Colonic mucosa (tissue), 4 donors: ENCODE data around the gene ESRRG. TPM values are rescaled to one million over a fixed set of nuclear protein-coding genes. Genes with fewer than 3 reads are reported as not detected.

Experiments
- DNase-seq: peaks from one replicate; pipeline ENCODE4 v3.0.0-alpha.2; 2020
- H3K27ac ChIP-seq: fragments of 200-600 bp; one replicate; pipeline ENCODE4 v1.8.0; 2021
- H3K27me3 ChIP-seq: fragments of 200-600 bp; one replicate; pipeline ENCODE4 v1.8.0; 2021
- H3K36me3 ChIP-seq: fragments of 200-600 bp; one replicate; pipeline ENCODE4 v1.8.0; 2021
- H3K4me1 ChIP-seq: fragments of 200-600 bp; one replicate; pipeline ENCODE4 v1.8.0; 2021; ENCODE audit warnings: mild to moderate bottlenecking
- H3K4me3 ChIP-seq: fragments of 200-600 bp; one replicate; pipeline ENCODE4 v1.8.0; 2021
- H3K9ac ChIP-seq, 2 donors: one replicate each; pipeline ENCODE4 v1.7.0; 2013; ENCODE audit warnings: control low read depth in 2 of 2, low read depth in 2 of 2, low read length in 2 of 2
- H3K9me3 ChIP-seq: fragments of 200-600 bp; one replicate; pipeline ENCODE4 v1.8.0; 2021
- intact Hi-C: fragments of 100-400 bp; cut with DNase I; formaldehyde crosslinking; loops from one replicate; pipeline ENCODE4 v1.14.1; 2022
- total RNA-seq, 2 donors: library from RNA; stranded (reverse); fragmentation: NEBNext Ultra II Directional in 1 of 2; extraction: Animal tissue kit (Norgen Biotek cat#: 25700) in 1 of 2; gene quantifications; one replicate each; pipeline ENCODE4 v1.2.1, GENCODE V29; 2021
- TF ChIP-seq, protein P1 (sequence below): fragments of 200-600 bp; IDR thresholded peaks from one replicate; pipeline ENCODE4 v1.8.0; 2022; ENCODE audit warnings: antibody characterized with exemption, mild to moderate bottlenecking
- donor health status: healthy.
- donor health status: DM: no; HTN: no; CAD: no.
- donor health status: DM: no; HTN: no; CAD: no.

The ESRRG gene
- total RNA-seq, 2 donors from 2014 or later = 0.10 to 0.27 TPM

DNA sequence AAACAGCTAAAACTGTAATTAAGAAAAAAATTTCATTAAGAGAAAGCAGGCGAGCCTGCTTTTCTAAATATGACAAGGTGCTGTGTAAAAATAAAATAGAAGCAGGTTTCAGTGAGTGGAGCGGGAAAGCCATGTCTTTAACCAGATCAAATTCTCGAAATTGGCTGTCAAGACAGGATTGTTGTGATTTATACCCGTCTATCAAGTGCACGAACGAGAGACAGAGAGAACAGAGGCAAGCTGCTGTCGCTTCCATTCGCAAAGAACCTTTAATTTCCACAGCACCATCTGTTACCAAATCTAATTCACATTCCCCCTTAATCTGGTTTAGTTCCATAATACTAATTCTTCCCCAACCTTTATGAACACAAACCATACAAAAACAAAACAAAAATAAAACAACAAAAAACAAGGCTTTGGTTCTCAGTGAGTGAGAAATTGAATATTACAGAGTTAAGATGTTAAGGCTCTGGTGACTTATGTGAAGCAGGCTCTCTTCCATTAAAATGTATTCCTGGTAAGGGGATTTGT, 35.0 kb downstream of the ESRRG start:
- intact Hi-C loops = no loop called here

DNA sequence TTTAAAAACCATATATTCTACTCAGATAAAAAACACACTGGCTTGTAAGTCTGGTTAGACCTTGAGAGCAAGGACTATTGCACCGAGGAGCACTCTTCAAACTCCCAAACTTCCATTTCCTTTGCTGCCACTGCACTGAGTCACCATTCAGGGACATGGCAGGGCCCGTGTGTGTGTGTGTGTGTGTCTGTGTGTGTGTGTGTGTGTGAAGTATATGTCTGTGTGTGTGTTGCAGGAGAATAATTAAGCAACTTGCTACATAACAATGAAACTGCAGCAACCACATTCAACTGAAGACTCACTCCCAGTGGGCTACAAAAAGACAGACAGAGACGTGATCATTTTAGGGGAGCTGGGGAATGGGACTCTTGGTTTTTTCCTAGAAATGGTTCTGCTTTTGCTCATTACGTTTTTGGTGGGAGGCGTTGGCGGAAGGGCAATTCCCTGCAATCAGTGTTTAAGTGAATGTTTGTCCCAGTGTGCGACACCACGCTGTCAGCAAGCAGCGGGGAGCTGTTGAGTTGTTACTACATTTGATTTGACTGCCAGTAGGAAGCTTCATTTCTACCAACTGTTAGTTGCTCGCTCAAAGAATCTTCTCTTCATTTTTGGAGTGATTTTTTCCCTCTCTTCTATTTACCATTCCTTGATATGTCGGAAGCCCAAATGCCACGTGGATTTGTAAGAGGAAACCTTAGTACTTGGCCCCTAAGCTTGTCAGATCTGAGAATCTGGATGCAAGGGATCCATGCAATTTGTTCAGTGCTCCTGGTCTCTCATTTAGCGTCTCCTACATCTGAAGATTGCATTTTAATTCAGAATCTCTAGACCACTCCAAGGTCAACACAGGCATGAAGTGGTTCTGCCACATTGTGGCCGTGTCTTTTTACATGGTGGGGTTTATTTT, 36.1 kb downstream of the ESRRG start:
- no peak overlapping the region for H3K27ac ChIP-seq
- intact Hi-C loops = no loop called here
- H3K4me1 ChIP-seq = no peaks in the 10 kb centered on the region
- H3K27me3 ChIP-seq = no peaks in the 10 kb centered on the region
- no peaks in the 10 kb centered on the region for H3K36me3 ChIP-seq
- TF ChIP-seq, protein P1, sequence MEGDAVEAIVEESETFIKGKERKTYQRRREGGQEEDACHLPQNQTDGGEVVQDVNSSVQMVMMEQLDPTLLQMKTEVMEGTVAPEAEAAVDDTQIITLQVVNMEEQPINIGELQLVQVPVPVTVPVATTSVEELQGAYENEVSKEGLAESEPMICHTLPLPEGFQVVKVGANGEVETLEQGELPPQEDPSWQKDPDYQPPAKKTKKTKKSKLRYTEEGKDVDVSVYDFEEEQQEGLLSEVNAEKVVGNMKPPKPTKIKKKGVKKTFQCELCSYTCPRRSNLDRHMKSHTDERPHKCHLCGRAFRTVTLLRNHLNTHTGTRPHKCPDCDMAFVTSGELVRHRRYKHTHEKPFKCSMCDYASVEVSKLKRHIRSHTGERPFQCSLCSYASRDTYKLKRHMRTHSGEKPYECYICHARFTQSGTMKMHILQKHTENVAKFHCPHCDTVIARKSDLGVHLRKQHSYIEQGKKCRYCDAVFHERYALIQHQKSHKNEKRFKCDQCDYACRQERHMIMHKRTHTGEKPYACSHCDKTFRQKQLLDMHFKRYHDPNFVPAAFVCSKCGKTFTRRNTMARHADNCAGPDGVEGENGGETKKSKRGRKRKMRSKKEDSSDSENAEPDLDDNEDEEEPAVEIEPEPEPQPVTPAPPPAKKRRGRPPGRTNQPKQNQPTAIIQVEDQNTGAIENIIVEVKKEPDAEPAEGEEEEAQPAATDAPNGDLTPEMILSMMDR = no peak
- no peak overlapping the region for H3K4me3 ChIP-seq
- H3K9me3 ChIP-seq = no peaks in the 10 kb centered on the region
- no peak overlapping the region for H3K9ac ChIP-seq
- no peak for DNase-seq

More for the DNA sequence above, 35.0 kb downstream of the ESRRG start:
- Histone ChIP-seq H3K27me3 (no peaks in the 10 kb centered on the region), H3K9me3 (no peaks in the 10 kb centered on the region), H3K4me3 (no peak overlapping the region), H3K27ac (no peak overlapping the region), H3K9ac (no peak overlapping the region), H3K4me1 (no peaks in the 10 kb centered on the region), H3K36me3 (no peaks in the 10 kb centered on the region)
- DNase-seq = no peak
- TF ChIP-seq, protein P1 = no peak

DNA sequence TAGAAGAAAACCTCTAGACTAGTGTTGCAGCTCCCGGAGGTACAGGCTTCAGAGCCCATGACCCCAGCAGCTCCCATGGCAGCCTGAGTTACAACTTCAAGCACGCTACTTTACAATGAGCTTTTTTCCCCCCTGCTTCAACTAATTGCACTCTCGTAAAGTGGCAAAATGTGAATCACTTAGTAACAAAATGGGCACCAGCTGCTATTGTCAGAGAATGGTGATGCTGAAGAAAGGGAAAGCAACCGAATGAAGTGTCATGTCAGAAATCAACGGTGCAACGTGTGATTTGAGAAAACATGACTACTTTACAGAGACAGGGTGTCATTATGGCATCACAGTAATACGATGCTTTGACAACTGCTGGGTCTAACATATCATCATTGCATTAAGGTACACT, 40.5 kb downstream of the ESRRG start:
- DNase-seq = no peak
- no peaks in the 10 kb centered on the region for H3K36me3 ChIP-seq
- H3K27ac ChIP-seq = no peak overlapping the region
- no peaks in the 10 kb centered on the region for H3K4me1 ChIP-seq
- intact Hi-C loops = no loop called here
- H3K9ac ChIP-seq = no peak overlapping the region
- H3K9me3 ChIP-seq = no peaks in the 10 kb centered on the region
- no peak overlapping the region for H3K4me3 ChIP-seq
- H3K27me3 ChIP-seq = no peaks in the 10 kb centered on the region
- TF ChIP-seq, protein P1 = no peak

DNA sequence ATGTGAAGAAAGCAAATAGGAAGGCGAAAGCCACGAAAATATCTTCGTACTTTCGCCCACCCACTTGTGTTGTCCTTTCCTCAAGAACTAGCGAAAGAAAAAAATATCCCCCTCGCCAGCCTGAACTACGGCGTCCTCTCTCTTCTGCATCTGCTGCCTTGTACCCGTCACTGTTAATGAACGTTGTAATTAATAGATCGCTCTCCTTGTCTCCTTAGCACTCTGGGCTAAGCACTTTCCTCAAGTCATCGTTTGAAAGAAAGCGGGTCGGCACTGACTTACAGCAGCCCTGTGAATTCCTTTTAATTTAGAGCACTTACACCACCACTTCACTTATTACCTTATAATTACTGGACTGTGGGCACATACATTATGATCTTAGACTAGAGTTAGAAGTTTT, 44.1 kb downstream of the ESRRG start:
- Histone ChIP-seq H3K4me1 (no peaks in the 10 kb centered on the region), H3K27me3 (no peaks in the 10 kb centered on the region), H3K4me3 (no peak overlapping the region), H3K27ac (no peak overlapping the region), H3K9me3 (no peaks in the 10 kb centered on the region), H3K9ac (no peak overlapping the region), H3K36me3 (no peaks in the 10 kb centered on the region)
- TF ChIP-seq, protein P1 = no peak
- intact Hi-C loops = no loop called here
- DNase-seq = no peak

DNA sequence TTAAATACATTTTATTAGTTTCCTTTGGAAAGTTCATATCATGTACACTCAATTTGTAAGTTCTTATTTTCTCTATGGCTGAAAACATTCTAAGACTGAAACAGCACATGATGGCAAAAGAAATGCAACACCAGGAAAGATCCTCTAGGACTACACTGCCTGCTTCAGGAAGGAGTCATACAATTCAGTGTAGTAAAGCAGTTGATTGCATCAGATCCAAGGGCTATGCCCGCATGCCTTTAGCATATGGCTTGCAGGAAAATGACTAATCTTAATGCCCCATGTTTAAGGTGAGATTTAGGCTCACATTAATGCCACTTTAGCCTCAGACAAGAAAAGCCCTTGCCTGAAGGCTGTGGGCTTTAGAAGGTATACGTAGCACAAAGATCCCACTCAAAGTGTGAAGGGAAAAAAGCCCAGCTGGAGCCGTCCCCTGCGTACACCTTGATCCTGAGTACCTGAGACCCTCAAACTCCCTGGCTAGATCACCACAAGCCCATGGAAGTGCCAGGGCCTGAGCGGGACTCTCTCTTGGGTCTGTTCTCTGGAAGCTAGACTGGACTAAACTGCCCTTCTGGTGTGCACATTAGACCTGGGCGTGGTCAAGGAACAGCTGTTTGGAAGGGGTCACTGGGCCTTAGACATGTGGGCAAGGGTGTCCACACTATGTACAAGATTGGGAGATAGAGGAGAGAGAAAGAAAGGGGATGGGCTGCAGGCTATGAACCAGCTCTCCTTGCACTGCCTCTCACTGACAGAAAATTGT, 52.9 kb downstream of the ESRRG start:
- Histone ChIP-seq H3K27ac (no peak overlapping the region), H3K9me3 (no peaks in the 10 kb centered on the region), H3K36me3 (no peaks in the 10 kb centered on the region), H3K27me3 (no peaks in the 10 kb centered on the region), H3K9ac (no peak overlapping the region), H3K4me3 (no peak overlapping the region), H3K4me1 (no peaks in the 10 kb centered on the region)
- intact Hi-C loops = no loop called here
- no peak for DNase-seq
- TF ChIP-seq, protein P1 = no peak
